ENCODE measurements around the gene CDKN1A. TPM values are rescaled to one million over a fixed set of nuclear protein-coding genes. Genes with fewer than 3 reads are reported as not detected.

CDKN1A gene
- total RNA-seq, 3 donors from 2014 or later (not counting 1 experiment from before 2014, with no cell fraction given), result 19.1 to 40.7 (median 25.4) TPM

DNA sequence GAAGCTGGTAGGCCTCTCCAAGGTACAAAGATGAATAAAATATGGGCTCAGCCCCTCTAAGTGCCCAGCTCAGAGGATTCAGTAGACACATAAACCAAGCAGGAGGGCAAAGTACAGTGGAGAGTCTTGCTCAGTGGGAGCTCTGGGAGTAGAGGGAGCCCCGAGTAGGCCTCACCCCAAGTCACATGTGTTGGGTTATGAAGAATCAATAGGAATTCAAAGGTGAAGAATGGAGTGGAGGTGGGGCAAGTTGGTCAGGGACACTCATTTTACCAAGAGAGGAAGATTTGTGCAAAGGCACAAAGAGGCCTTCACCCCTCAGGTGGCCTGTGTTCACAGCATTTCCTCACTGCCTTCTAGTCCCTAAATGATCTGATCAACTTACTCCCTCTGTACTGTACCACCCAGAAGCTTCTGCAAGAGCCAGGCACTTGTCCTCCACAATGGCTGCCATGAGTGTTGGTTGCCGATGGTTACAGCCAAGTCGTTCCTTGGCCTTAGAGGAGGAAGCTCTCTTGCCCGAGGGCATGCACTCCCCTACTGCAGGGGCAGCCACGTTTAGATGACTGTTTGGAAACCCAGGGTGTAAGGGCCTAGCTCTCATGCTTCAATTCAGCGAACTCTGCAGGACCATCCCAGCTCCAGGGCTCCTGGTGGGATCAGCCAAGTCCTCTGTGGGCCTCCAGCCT, 6.7 kb upstream of the CDKN1A start:
- H3K36me3 Mint-ChIP-seq, result no peaks in the 10 kb centered on the region
- H3K4me1 Mint-ChIP-seq, result peaks cover 0 to under 1% of the 10 kb centered on the region in 2 donors
- TF ChIP-seq CTCF (IDR thresholded peaks at IDR 0.05), result no peak
- no peaks in the 10 kb centered on the region for H3K9me3 ChIP-seq (ENCODE audit: control insufficient read depth, insufficient read depth, low read length)
- no peak overlapping the region for H3K4me3 ChIP-seq (ENCODE audit: low read length)
- H3K27ac Mint-ChIP-seq, result no peak overlapping the region
- no peak overlapping the region for H3K27ac ChIP-seq (ENCODE audit: low read length)
- ATAC-seq (no peak), DNase-seq (no peak)
- H3K36me3 ChIP-seq (ENCODE audit: control insufficient read depth, insufficient read depth, low read length), result no peaks in the 10 kb centered on the region
- no peaks in the 10 kb centered on the region for H3K27me3 Mint-ChIP-seq (ENCODE audit: low read depth in 2 of 2)
- no peaks in the 10 kb centered on the region for H3K4me1 ChIP-seq (ENCODE audit: control insufficient read depth, insufficient read depth, low read length)
- H3K27me3 ChIP-seq (ENCODE audit: control insufficient read depth, insufficient read depth, low read length), result no peaks in the 10 kb centered on the region
- 87% methylated on average over 6 of the region's 6 CpGs for WGBS (ENCODE audit: insufficient coverage)
- H3K9me3 Mint-ChIP-seq, result no peaks in the 10 kb centered on the region
- H3K4me3 Mint-ChIP-seq, result no peak overlapping the region
- intact Hi-C loops (cut with micrococcal nuclease), result no loop called here

DNA sequence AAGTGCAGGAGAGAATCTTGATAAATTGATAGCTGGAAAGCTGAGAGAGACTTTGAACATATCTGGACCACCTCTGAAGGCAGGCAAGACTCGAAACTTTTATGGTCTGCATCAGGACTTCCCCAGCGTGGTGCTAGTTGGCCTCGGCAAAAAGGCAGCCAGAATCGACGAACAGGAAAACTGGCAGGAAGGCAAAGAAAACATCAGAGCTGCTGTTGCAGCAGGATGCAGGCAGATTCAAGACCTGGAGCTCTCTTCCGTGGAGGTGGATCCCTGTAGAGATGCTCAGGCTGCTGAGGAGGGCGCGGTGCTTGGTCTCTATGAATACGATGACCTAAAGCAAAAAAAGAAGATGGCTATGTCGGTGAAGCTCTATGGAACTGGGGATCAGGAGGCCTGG, 4.6 kb upstream of the CDKN1A start:
- no peak overlapping the region for H3K4me3 Mint-ChIP-seq
- Histone ChIP-seq H3K4me1 (ENCODE audit: control insufficient read depth, insufficient read depth, low read length) (peaks cover 11% of the 10 kb centered on the region), H3K27ac (ENCODE audit: low read length) (no peak overlapping the region), H3K27me3 (ENCODE audit: control insufficient read depth, insufficient read depth, low read length) (no peaks in the 10 kb centered on the region), H3K4me3 (ENCODE audit: low read length) (no peak overlapping the region), H3K36me3 (ENCODE audit: control insufficient read depth, insufficient read depth, low read length) (no peaks in the 10 kb centered on the region), H3K9me3 (ENCODE audit: control insufficient read depth, insufficient read depth, low read length) (no peaks in the 10 kb centered on the region)
- WGBS (ENCODE audit: insufficient coverage), result 85% methylated on average over 10 of the region's 10 CpGs
- DNase-seq (no peak), ATAC-seq (no peak)
- H3K4me1 Mint-ChIP-seq, result peaks cover 10 to 17% of the 10 kb centered on the region in 2 donors
- peaks cover 0 to 2% of the 10 kb centered on the region in 2 donors for H3K27me3 Mint-ChIP-seq (ENCODE audit: low read depth in 2 of 2)
- intact Hi-C loops (cut with micrococcal nuclease), result no loop called here
- no peaks in the 10 kb centered on the region for H3K9me3 Mint-ChIP-seq
- no peaks in the 10 kb centered on the region for H3K36me3 Mint-ChIP-seq
- no peak for TF ChIP-seq CTCF (IDR thresholded peaks at IDR 0.05)
- H3K27ac Mint-ChIP-seq, result no peak overlapping the region

- H3K27me3 Mint-ChIP-seq (ENCODE audit: low read depth in 2 of 2), result peaks cover 0 to 2% of the 10 kb centered on the region in 2 donors
- no peak for DNase-seq
- WGBS (ENCODE audit: insufficient coverage), result 94% methylated on average over 7 of the region's 7 CpGs
- H3K27me3 ChIP-seq (ENCODE audit: control insufficient read depth, insufficient read depth, low read length), result peaks cover 5% of the 10 kb centered on the region
- H3K36me3 ChIP-seq (ENCODE audit: control insufficient read depth, insufficient read depth, low read length), result no peaks in the 10 kb centered on the region
- intact Hi-C loops (cut with micrococcal nuclease), result no loop called here
- no peak overlapping the region for H3K4me3 Mint-ChIP-seq
- peaks cover 15 to 19% of the 10 kb centered on the region in 2 donors for H3K4me1 Mint-ChIP-seq
- no peak overlapping the region for H3K27ac ChIP-seq (ENCODE audit: low read length)
- H3K4me1 ChIP-seq (ENCODE audit: control insufficient read depth, insufficient read depth, low read length), result peaks cover 21% of the 10 kb centered on the region
- H3K4me3 ChIP-seq (ENCODE audit: low read length), result no peak overlapping the region
- TF ChIP-seq CTCF (IDR thresholded peaks at IDR 0.05), result no peak
- H3K27ac Mint-ChIP-seq, result no peak overlapping the region
- H3K9me3 ChIP-seq (ENCODE audit: control insufficient read depth, insufficient read depth, low read length), result no peaks in the 10 kb centered on the region
- no peaks in the 10 kb centered on the region for H3K36me3 Mint-ChIP-seq
- no peaks in the 10 kb centered on the region for H3K9me3 Mint-ChIP-seq
- no peak for ATAC-seq
Measured at GRCh38 chr6:36674942-36675341, 3.6 kb upstream of the CDKN1A start.

Measured in natural killer cell (primary cell).